NCI-H748 treated with DMSO at 0.1 percent for 48 hours (cell line): Measurements from ENCODE around the gene TGM4.

Experiments
- DNase-seq: peaks from one replicate; lab custom pipeline; 2025; lab: John Stamatoyannopoulos, UW

The TGM4 gene

GRCh38 chr3:44954962-44955361 is 80.6 kb downstream of the TGM4 start:
- DNase-seq, result no peak

GRCh38 chr3:44955917-44956316 is 81.5 kb downstream of the TGM4 start:
- no peak for DNase-seq

GRCh38 chr3:44957986-44958385 is 83.6 kb downstream of the TGM4 start:
- DNase-seq, result no peak

- no peak for DNase-seq
These were observed 84.0 kb downstream of the TGM4 start for GRCh38 chr3:44958386-44958785.

GRCh38 chr3:44960387-44961026 is 86.1 kb downstream of the TGM4 start:
- DNase-seq, result no peak

GRCh38 chr3:44961888-44962287 is 87.5 kb downstream of the TGM4 start:
- no peak for DNase-seq

- no peak for DNase-seq
These were observed 88.4 kb downstream of the TGM4 start for GRCh38 chr3:44962621-44963393.

- DNase-seq, result no peak
These were observed 89.3 kb downstream of the TGM4 start for GRCh38 chr3:44963571-44964325.
